Measurements from ENCODE around the gene ALPK3.

DNA sequence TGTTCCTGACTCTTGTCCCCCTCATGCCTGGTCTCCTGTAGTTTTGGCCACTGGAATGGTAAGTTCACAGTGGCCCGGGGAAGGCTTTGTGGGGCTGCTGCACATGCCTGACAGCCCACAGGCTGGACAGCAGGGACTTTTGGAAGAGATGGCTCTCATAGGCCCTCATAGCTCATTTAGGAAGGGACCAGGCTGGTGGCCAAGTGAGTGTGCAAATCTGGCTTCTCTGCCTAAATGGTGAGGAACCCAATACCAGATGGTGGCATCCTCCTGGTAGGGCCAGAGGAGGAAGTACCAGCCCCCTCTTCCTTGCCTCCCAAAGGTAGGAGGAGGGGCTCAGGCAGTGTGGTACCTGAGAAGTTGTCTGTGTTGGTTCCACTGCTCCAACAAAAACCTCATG, 25.6 kb downstream of the ALPK3 start:
- TF ChIP-seq, protein P1, sequence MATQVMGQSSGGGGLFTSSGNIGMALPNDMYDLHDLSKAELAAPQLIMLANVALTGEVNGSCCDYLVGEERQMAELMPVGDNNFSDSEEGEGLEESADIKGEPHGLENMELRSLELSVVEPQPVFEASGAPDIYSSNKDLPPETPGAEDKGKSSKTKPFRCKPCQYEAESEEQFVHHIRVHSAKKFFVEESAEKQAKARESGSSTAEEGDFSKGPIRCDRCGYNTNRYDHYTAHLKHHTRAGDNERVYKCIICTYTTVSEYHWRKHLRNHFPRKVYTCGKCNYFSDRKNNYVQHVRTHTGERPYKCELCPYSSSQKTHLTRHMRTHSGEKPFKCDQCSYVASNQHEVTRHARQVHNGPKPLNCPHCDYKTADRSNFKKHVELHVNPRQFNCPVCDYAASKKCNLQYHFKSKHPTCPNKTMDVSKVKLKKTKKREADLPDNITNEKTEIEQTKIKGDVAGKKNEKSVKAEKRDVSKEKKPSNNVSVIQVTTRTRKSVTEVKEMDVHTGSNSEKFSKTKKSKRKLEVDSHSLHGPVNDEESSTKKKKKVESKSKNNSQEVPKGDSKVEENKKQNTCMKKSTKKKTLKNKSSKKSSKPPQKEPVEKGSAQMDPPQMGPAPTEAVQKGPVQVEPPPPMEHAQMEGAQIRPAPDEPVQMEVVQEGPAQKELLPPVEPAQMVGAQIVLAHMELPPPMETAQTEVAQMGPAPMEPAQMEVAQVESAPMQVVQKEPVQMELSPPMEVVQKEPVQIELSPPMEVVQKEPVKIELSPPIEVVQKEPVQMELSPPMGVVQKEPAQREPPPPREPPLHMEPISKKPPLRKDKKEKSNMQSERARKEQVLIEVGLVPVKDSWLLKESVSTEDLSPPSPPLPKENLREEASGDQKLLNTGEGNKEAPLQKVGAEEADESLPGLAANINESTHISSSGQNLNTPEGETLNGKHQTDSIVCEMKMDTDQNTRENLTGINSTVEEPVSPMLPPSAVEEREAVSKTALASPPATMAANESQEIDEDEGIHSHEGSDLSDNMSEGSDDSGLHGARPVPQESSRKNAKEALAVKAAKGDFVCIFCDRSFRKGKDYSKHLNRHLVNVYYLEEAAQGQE (IDR thresholded peaks at IDR 0.05; ENCODE audit: unreplicated experiment), result no peak
- TF ChIP-seq CTCF (conservative IDR thresholded peaks at IDR 0.05; ENCODE audit: low read depth in 2 of 2) (no peak), EZH2phosphoT487 (IDR thresholded peaks at IDR 0.05; ENCODE audit: unreplicated experiment) (no peak), POLR2AphosphoS5 (IDR thresholded peaks at IDR 0.05; ENCODE audit: low read depth) (no peak), EZH2 (IDR thresholded peaks at IDR 0.05; ENCODE audit: low read depth, unreplicated experiment) (no peak), CREB1 (CRISPR knock-in tag; IDR thresholded peaks at IDR 0.05; ENCODE audit: low read depth) (no peak), JUNB (IDR thresholded peaks at IDR 0.05; ENCODE audit: unreplicated experiment) (no peak), ZNF114 (CRISPR knock-in tag; IDR thresholded peaks at IDR 0.05) (no peak), ZNF331 (CRISPR knock-in tag; IDR thresholded peaks at IDR 0.05; ENCODE audit: low read depth) (no peak), ZNF462 (CRISPR knock-in tag; IDR thresholded peaks at IDR 0.05) (no peak), STAT1 (IDR thresholded peaks at IDR 0.05; ENCODE audit: unreplicated experiment) (no peak), NANOG (IDR thresholded peaks at IDR 0.05; ENCODE audit: borderline replicate concordance) (no peak)
- TF ChIP-seq, protein P2, sequence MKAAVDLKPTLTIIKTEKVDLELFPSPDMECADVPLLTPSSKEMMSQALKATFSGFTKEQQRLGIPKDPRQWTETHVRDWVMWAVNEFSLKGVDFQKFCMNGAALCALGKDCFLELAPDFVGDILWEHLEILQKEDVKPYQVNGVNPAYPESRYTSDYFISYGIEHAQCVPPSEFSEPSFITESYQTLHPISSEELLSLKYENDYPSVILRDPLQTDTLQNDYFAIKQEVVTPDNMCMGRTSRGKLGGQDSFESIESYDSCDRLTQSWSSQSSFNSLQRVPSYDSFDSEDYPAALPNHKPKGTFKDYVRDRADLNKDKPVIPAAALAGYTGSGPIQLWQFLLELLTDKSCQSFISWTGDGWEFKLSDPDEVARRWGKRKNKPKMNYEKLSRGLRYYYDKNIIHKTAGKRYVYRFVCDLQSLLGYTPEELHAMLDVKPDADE (IDR thresholded peaks at IDR 0.05), result no peak

All from GM23338 (cell line).